ENCODE data around the gene VAV2. TPM values are rescaled to one million over a fixed set of nuclear protein-coding genes. Genes with fewer than 3 reads are reported as not detected.

Gene VAV2
- total RNA-seq, 3 donors from 2014 or later: 5.3 to 9.5 (median 8.8) TPM

GRCh38 chr9:134039386-134040175, 47.5 kb upstream of the VAV2 start:
- intact Hi-C loops (cut with DNase I; ENCODE audit: low total_unique reads): no loop called here
- TF ChIP-seq POLR2A (IDR thresholded peaks at IDR 0.05): no peak
- no peak overlapping the region for H3K4me3 ChIP-seq
- DNase-seq (ENCODE audit: low spot score in 2 of 2): no peak
- no peak overlapping the region for H3K27ac ChIP-seq
- no peaks in the 10 kb centered on the region for H3K27me3 ChIP-seq
- H3K9me3 ChIP-seq: no peaks in the 10 kb centered on the region
- peaks cover 8% of the 10 kb centered on the region for H3K36me3 ChIP-seq
- H3K4me1 ChIP-seq: no peaks in the 10 kb centered on the region

- TF ChIP-seq CTCF (IDR thresholded peaks at IDR 0.05) (no peak), POLR2AphosphoS5 (IDR thresholded peaks at IDR 0.05) (no peak), POLR2A (IDR thresholded peaks at IDR 0.05) (no peak)
- Histone ChIP-seq H3K4me1 (no peaks in the 10 kb centered on the region), H3K27me3 (no peaks in the 10 kb centered on the region), H3K27ac (no peak overlapping the region), H3K4me3 (no peak overlapping the region), H3K36me3 (peaks cover 8% of the 10 kb centered on the region), H3K9me3 (no peaks in the 10 kb centered on the region)
- intact Hi-C loops (cut with DNase I; ENCODE audit: low total_unique reads): no loop called here
- no peak for DNase-seq (ENCODE audit: low spot score in 2 of 2)
Observed at GRCh38 chr9:134037641-134038040, 45.5 kb upstream of the VAV2 start.

GRCh38 chr9:134036130-134036529, 44.0 kb upstream of the VAV2 start:
- TF ChIP-seq POLR2AphosphoS5 (IDR thresholded peaks at IDR 0.05) (no peak), CTCF (IDR thresholded peaks at IDR 0.05) (no peak), POLR2A (IDR thresholded peaks at IDR 0.05) (no peak)
- Histone ChIP-seq H3K4me3 (no peak overlapping the region), H3K27me3 (no peaks in the 10 kb centered on the region), H3K36me3 (peaks cover 8% of the 10 kb centered on the region), H3K27ac (no peak overlapping the region), H3K9me3 (no peaks in the 10 kb centered on the region), H3K4me1 (no peaks in the 10 kb centered on the region)
- intact Hi-C loops (cut with DNase I; ENCODE audit: low total_unique reads): no loop called here
- no peak for DNase-seq (ENCODE audit: low spot score in 2 of 2)

- Histone ChIP-seq H3K27ac (no peak overlapping the region), H3K27me3 (no peaks in the 10 kb centered on the region), H3K4me1 (no peaks in the 10 kb centered on the region), H3K4me3 (no peak overlapping the region), H3K9me3 (no peaks in the 10 kb centered on the region), H3K36me3 (peaks cover 8% of the 10 kb centered on the region)
- intact Hi-C loops (cut with DNase I; ENCODE audit: low total_unique reads): no loop called here
- no peak for DNase-seq (ENCODE audit: low spot score in 2 of 2)
- no peak for TF ChIP-seq POLR2AphosphoS5 (IDR thresholded peaks at IDR 0.05)
- no peak for TF ChIP-seq POLR2A (IDR thresholded peaks at IDR 0.05)
- TF ChIP-seq CTCF (IDR thresholded peaks at IDR 0.05): no peak
Observed at GRCh38 chr9:134035041-134036039, 43.2 kb upstream of the VAV2 start.

GRCh38 chr9:134034215-134035040, 42.3 kb upstream of the VAV2 start:
- H3K4me1 ChIP-seq: no peaks in the 10 kb centered on the region
- no peak overlapping the region for H3K27ac ChIP-seq
- TF ChIP-seq POLR2AphosphoS5 (IDR thresholded peaks at IDR 0.05): no peak
- no peak overlapping the region for H3K4me3 ChIP-seq
- no peak for DNase-seq (ENCODE audit: low spot score in 2 of 2)
- no peaks in the 10 kb centered on the region for H3K27me3 ChIP-seq
- H3K9me3 ChIP-seq: no peaks in the 10 kb centered on the region
- intact Hi-C loops (cut with DNase I; ENCODE audit: low total_unique reads): no loop called here
- H3K36me3 ChIP-seq: peaks cover 8% of the 10 kb centered on the region

Data from breast epithelium (tissue), 4 donors.